ENCODE measurements around the gene RETREG3. TPM values are rescaled to one million over a fixed set of nuclear protein-coding genes. Genes with fewer than 3 reads are reported as not detected.

RETREG3 gene
- polyA plus RNA-seq, 1 donor from 2014 or later = 34.6 TPM

- H3K9me2 ChIP-seq (ENCODE audit: insufficient read depth, low read length) = no peaks in the 10 kb centered on the region
- no peaks in the 10 kb centered on the region for H3K9me3 ChIP-seq (ENCODE audit: low read length)
- no peak overlapping the region for H2AFZ ChIP-seq (ENCODE audit: low read depth, low read length)
- H3K9ac ChIP-seq (ENCODE audit: low read length) = no peak overlapping the region
- H3K4me2 ChIP-seq (ENCODE audit: low read length) = no peak overlapping the region
- peaks cover 6% of the 10 kb centered on the region for H3K79me2 ChIP-seq (replicated peaks; ENCODE audit: insufficient read depth, low read length)
- H3K27me3 ChIP-seq (ENCODE audit: insufficient read depth, low read depth, low read length) = no peaks in the 10 kb centered on the region
- no peak overlapping the region for H3K27ac ChIP-seq (ENCODE audit: low read length)
- no peak overlapping the region for H3K4me3 ChIP-seq (ENCODE audit: low read length)
- no peaks in the 10 kb centered on the region for H3F3A ChIP-seq (ENCODE audit: insufficient read depth, low read length, poor library complexity, severe bottlenecking)
- TF ChIP-seq REST (IDR thresholded peaks at IDR 0.05; ENCODE audit: borderline replicate concordance) (no peak), EP300 (conservative IDR thresholded peaks at IDR 0.05; ENCODE audit: poor library complexity, severe bottlenecking) (no peak), CTCF (IDR thresholded peaks at IDR 0.05; ENCODE audit: poor library complexity, severe bottlenecking) (no peak), MXI1 (conservative IDR thresholded peaks at IDR 0.05; ENCODE audit: poor library complexity, severe bottlenecking) (no peak), SMC3 (conservative IDR thresholded peaks at IDR 0.05; ENCODE audit: poor library complexity) (no peak), POLR2AphosphoS5 (IDR thresholded peaks at IDR 0.05) (no peak), TAF1 (IDR thresholded peaks at IDR 0.05; ENCODE audit: low read depth) (no peak), EZH2 (IDR thresholded peaks at IDR 0.05; ENCODE audit: borderline replicate concordance, insufficient read depth, low read length, poor library complexity, severe bottlenecking) (no peak), RAD21 (conservative IDR thresholded peaks at IDR 0.05) (no peak)
- no peaks in the 10 kb centered on the region for H4K20me1 ChIP-seq (ENCODE audit: insufficient read depth)
- H3K36me3 ChIP-seq (ENCODE audit: insufficient read depth, low read length) = peaks cover 7% of the 10 kb centered on the region
Measured at GRCh38 chr17:42568341-42569111, 40.6 kb downstream of the RETREG3 start.

- Histone ChIP-seq H3F3A (ENCODE audit: insufficient read depth, low read length, poor library complexity, severe bottlenecking) (no peaks in the 10 kb centered on the region), H4K20me1 (ENCODE audit: insufficient read depth) (no peaks in the 10 kb centered on the region), H3K27ac (ENCODE audit: low read length) (peak within 1 kb of the TSS; percentile 84), H2AFZ (ENCODE audit: low read depth, low read length) (peak within 1 kb of the TSS; percentile 85), H3K9me3 (ENCODE audit: low read length) (no peaks in the 10 kb centered on the region), H3K36me3 (ENCODE audit: insufficient read depth, low read length) (no peaks in the 10 kb centered on the region), H3K9me2 (ENCODE audit: insufficient read depth, low read length) (no peaks in the 10 kb centered on the region), H3K27me3 (ENCODE audit: insufficient read depth, low read depth, low read length) (no peaks in the 10 kb centered on the region), H3K9ac (ENCODE audit: low read length) (peak within 1 kb of the TSS; percentile 89), H3K79me2 (replicated peaks; ENCODE audit: insufficient read depth, low read length) (peaks cover 16% of the 10 kb centered on the region), H3K4me2 (ENCODE audit: low read length) (peak within 1 kb of the TSS; percentile 88), H3K4me3 (ENCODE audit: low read length) (peak within 1 kb of the TSS; percentile 98)
- peak; percentile 77 for TF ChIP-seq MXI1 (conservative IDR thresholded peaks at IDR 0.05; ENCODE audit: poor library complexity, severe bottlenecking)
- peak; percentile 48 for TF ChIP-seq TAF1 (IDR thresholded peaks at IDR 0.05; ENCODE audit: low read depth)
- TF ChIP-seq SMC3 (conservative IDR thresholded peaks at IDR 0.05; ENCODE audit: poor library complexity) = no peak
- no peak for TF ChIP-seq EZH2 (IDR thresholded peaks at IDR 0.05; ENCODE audit: borderline replicate concordance, insufficient read depth, low read length, poor library complexity, severe bottlenecking)
- TF ChIP-seq POLR2AphosphoS5 (IDR thresholded peaks at IDR 0.05) = peak; percentile 90
- TF ChIP-seq RAD21 (conservative IDR thresholded peaks at IDR 0.05) = no peak
- TF ChIP-seq CTCF (IDR thresholded peaks at IDR 0.05; ENCODE audit: poor library complexity, severe bottlenecking) = peak; percentile 17
- TF ChIP-seq REST (IDR thresholded peaks at IDR 0.05; ENCODE audit: borderline replicate concordance) = peak; percentile 35
- TF ChIP-seq EP300 (conservative IDR thresholded peaks at IDR 0.05; ENCODE audit: poor library complexity, severe bottlenecking) = peak; percentile 23
Measured at GRCh38 chr17:42566883-42567573, 42.1 kb downstream of the RETREG3 start, which contains the start of gene MLX. TSS of gene MLX (plus strand) at chr17:42567100. CDS start at chr17:42567125, 25 bp downstream.

Measured in neural cell (in vitro differentiated cells).